Smooth muscle cell (in vitro differentiated cells): Measurements from ENCODE around the gene PITPNM1. TPM values are rescaled to one million over a fixed set of nuclear protein-coding genes. Genes with fewer than 3 reads are reported as not detected.

Experiments
- DNase-seq: peaks from one replicate; lab custom pipeline; 2025; ENCODE audit not compliant: unreplicated experiment; lab: John Stamatoyannopoulos, UW
- H2AFZ ChIP-seq: fragments of 200-600 bp; sonication (generic); 2 replicates; pipeline ENCODE4 v1.6.0; 2016; ENCODE audit warnings: antibody characterized with exemption, low read depth, mild to moderate bottlenecking
- H3F3A ChIP-seq: fragments of 200-600 bp; sonication (generic); 2 replicates; pipeline ENCODE4 v1.6.0; 2017; ENCODE audit warnings: antibody characterized with exemption, low read depth
- H3K27ac ChIP-seq: fragments of 200-600 bp; sonication (generic); 2 replicates; pipeline ENCODE4 v1.5.1; 2016; ENCODE audit warnings: low read depth, mild to moderate bottlenecking
- H3K27me3 ChIP-seq: fragments of 200-600 bp; sonication (generic); 2 replicates; pipeline ENCODE4 v1.6.1; 2016; ENCODE audit warnings: low read depth, mild to moderate bottlenecking
- H3K36me3 ChIP-seq: fragments of 200-600 bp; sonication (generic); 2 replicates; pipeline ENCODE4 v1.5.1; 2016; ENCODE audit warnings: low read depth
- H3K4me1 ChIP-seq: fragments of 200-600 bp; sonication (generic); 2 replicates; pipeline ENCODE4 v1.5.1; 2016; ENCODE audit warnings: low read depth
- H3K4me2 ChIP-seq: fragments of 200-600 bp; sonication (generic); 2 replicates; pipeline ENCODE4 v1.6.0; 2016; ENCODE audit warnings: mild to moderate bottlenecking
- H3K4me3 ChIP-seq: fragments of 200-600 bp; sonication (generic); 2 replicates; pipeline ENCODE4 v1.5.1; 2016; ENCODE audit warnings: mild to moderate bottlenecking
- H3K79me2 ChIP-seq: fragments of 200-600 bp; sonication (generic); 2 replicates; pipeline ENCODE4 v1.6.0; 2016; ENCODE audit warnings: low read depth, mild to moderate bottlenecking
- H3K9ac ChIP-seq: fragments of 200-600 bp; sonication (generic); 2 replicates; pipeline ENCODE4 v1.6.0; 2016; ENCODE audit warnings: low read depth
- H3K9me3 ChIP-seq: fragments of 200-600 bp; sonication (generic); replicated peaks from 2 replicates; pipeline ENCODE4 v1.5.1; 2016; ENCODE audit warnings: low read depth
- H4K20me1 ChIP-seq: fragments of 200-600 bp; sonication (generic); 2 replicates; pipeline ENCODE4 v1.6.0; 2016; ENCODE audit warnings: low read depth
- CTCF ChIP-seq: fragments of 200-600 bp; sonication (generic); IDR thresholded peaks from 2 replicates; pipeline ENCODE4 v1.5.1; 2017; ENCODE audit warnings: borderline replicate concordance, mild to moderate bottlenecking, antibody characterized with exemption; ENCODE audit not compliant: insufficient read depth, poor library complexity, severe bottlenecking
- WGBS: methylation state at CpG from one replicate; pipeline ENCODE4 v1.1.7; 2016; ENCODE audit warnings: low lambda C conversion rate; 5-methylcytosine and 5-hydroxymethylcytosine counted together
- polyA plus RNA-seq: library from polyadenylated mRNA; unstranded; fragments of >200 nt; fragmentation: Nextera tagmentation; extraction: Ambion mirVana; gene quantifications from 2 replicates; pipeline ENCODE4 v1.2.1, GENCODE V29; 2016
- total RNA-seq: library from RNA; depleted of rRNA; stranded (reverse); fragments of >200 nt; gene quantifications from 2 replicates; pipeline ENCODE4 v1.2.3, GENCODE V29; 2014

PITPNM1 gene
- total and polyA plus RNA-seq, 2 experiments from 2014 or later: 27.6 to 35.0 TPM

DNA sequence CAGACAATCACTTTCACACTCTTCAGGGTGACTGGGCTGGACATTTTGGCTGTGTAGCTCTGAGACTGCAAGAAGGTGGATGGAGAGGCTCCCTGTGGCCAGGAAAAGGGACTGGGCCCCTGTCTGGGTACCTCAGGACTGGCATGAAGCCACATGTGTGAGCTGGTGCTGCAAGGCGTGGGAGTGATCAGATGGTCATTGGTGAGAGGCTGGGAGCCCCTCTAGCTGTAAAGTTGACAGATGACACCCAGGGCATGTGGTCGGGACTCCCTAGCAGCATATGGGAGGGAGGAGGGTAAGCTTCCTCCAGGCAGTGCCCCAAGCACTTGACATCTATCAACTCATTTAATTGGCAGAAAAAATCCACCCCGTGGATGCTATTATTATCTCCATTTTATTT, 37.0 kb upstream of the PITPNM1 start:
- H3K79me2 ChIP-seq: no peaks in the 10 kb centered on the region
- H3K4me2 ChIP-seq: no peak overlapping the region
- no peak overlapping the region for H3K4me3 ChIP-seq
- no peak overlapping the region for H3K9ac ChIP-seq
- no peak for DNase-seq
- H3K9me3 ChIP-seq: no peaks in the 10 kb centered on the region
- H4K20me1 ChIP-seq: no peaks in the 10 kb centered on the region
- TF ChIP-seq CTCF: no peak
- H3K36me3 ChIP-seq: no peaks in the 10 kb centered on the region
- no peak overlapping the region for H2AFZ ChIP-seq
- 84% methylated on average over 3 of the region's 3 CpGs for WGBS
- H3K27ac ChIP-seq: no peak overlapping the region
- no peaks in the 10 kb centered on the region for H3K4me1 ChIP-seq
- H3F3A ChIP-seq: no peaks in the 10 kb centered on the region
- no peaks in the 10 kb centered on the region for H3K27me3 ChIP-seq

GRCh38 chr11:67541198-67541597, 36.0 kb upstream of the PITPNM1 start:
- Histone ChIP-seq H4K20me1 (no peaks in the 10 kb centered on the region), H3K9me3 (no peaks in the 10 kb centered on the region), H3F3A (no peaks in the 10 kb centered on the region), H3K4me1 (no peaks in the 10 kb centered on the region), H3K4me3 (no peak overlapping the region), H3K4me2 (no peak overlapping the region), H3K9ac (no peak overlapping the region), H3K27ac (no peak overlapping the region), H3K27me3 (no peaks in the 10 kb centered on the region), H3K79me2 (no peaks in the 10 kb centered on the region), H3K36me3 (no peaks in the 10 kb centered on the region), H2AFZ (no peak overlapping the region)
- 87% methylated on average over 6 of the region's 6 CpGs for WGBS
- TF ChIP-seq CTCF: no peak
- no peak for DNase-seq

- Histone ChIP-seq H2AFZ (no peak overlapping the region), H3K4me1 (no peaks in the 10 kb centered on the region), H3K4me2 (no peak overlapping the region), H4K20me1 (no peaks in the 10 kb centered on the region), H3K4me3 (no peak overlapping the region), H3K27ac (no peak overlapping the region), H3K79me2 (no peaks in the 10 kb centered on the region), H3K9ac (no peak overlapping the region), H3K36me3 (no peaks in the 10 kb centered on the region), H3F3A (no peaks in the 10 kb centered on the region), H3K27me3 (no peaks in the 10 kb centered on the region), H3K9me3 (no peaks in the 10 kb centered on the region)
- no peak for TF ChIP-seq CTCF
- DNase-seq: no peak
- 91% methylated on average over 4 of the region's 4 CpGs for WGBS
Observed at GRCh38 chr11:67539550-67539949, 34.4 kb upstream of the PITPNM1 start.

GRCh38 chr11:67538823-67539505, 33.8 kb upstream of the PITPNM1 start:
- TF ChIP-seq CTCF: no peak
- no peak for DNase-seq
- no peaks in the 10 kb centered on the region for H3K79me2 ChIP-seq
- H3K36me3 ChIP-seq: no peaks in the 10 kb centered on the region
- H3K4me1 ChIP-seq: no peaks in the 10 kb centered on the region
- H3K9me3 ChIP-seq: no peaks in the 10 kb centered on the region
- H3K9ac ChIP-seq: no peak overlapping the region
- H4K20me1 ChIP-seq: no peaks in the 10 kb centered on the region
- H3K27me3 ChIP-seq: no peaks in the 10 kb centered on the region
- WGBS: 87% methylated on average over 10 of the region's 10 CpGs
- no peaks in the 10 kb centered on the region for H3F3A ChIP-seq
- no peak overlapping the region for H3K4me3 ChIP-seq
- H3K4me2 ChIP-seq: no peak overlapping the region
- H3K27ac ChIP-seq: no peak overlapping the region
- no peak overlapping the region for H2AFZ ChIP-seq
